Measurements from ENCODE around the gene CDK2AP2. TPM values are rescaled to one million over a fixed set of nuclear protein-coding genes. Genes with fewer than 3 reads are reported as not detected.

Gene CDK2AP2
- total and polyA plus RNA-seq, 10 of the 15 experiments (the other 5 are each of a cell fraction or from before 2014, with no cell fraction given): 8.0 to 177 (median 40.9) TPM

- TF ChIP-seq NR2F1 (conservative IDR thresholded peaks at IDR 0.05) (peak; percentile 61), LARP7 (IDR thresholded peaks at IDR 0.05) (0 out of 2 replicates have a peak, but pooled peaks have one; percentile 21), POU2F2 (IDR thresholded peaks at IDR 0.05; ENCODE audit: borderline replicate concordance, low read depth, low read length) (peak; percentile 48; the same call in 1 of the 3 replicates)
Measured at GRCh38 chr11:67485873-67486361, 22.0 kb downstream of the CDK2AP2 start (continued).

DNA sequence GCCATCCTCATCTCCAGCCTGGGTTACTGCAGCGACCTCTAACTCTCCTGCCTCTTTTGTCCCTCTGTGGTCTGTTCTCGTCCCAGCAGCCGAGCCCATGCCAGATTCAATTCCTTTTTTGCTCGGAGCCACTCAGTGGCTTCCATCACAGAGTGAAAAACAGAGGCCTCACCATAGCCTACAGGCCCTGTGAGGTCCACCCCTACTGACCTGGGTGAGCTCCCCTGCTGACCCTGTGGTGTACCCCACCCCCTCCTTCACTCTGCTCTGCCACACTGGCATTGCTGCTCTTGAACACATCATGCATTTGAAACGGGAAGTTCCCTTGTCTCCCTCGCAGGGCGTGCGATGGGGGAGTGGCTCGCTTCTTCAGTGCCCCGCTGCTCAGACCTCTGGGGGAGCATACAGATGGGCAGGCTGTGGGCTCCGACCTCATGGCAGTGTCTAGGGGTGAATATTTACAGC lies 23.1 kb downstream of the CDK2AP2 start:
- no peaks in the 10 kb centered on the region for H4K20me1 ChIP-seq (ENCODE audit: control insufficient read depth, insufficient read depth)
- DNase-seq (ENCODE audit: low read depth, low spot score) (peak; percentile 76), ATAC-seq (peak; percentile 47), FAIRE-seq (no peak)
- peak overlapping the region; percentile 70 for H3K27ac ChIP-seq (ENCODE audit: control insufficient read depth, insufficient read depth)
- H3K36me3 ChIP-seq (ENCODE audit: control insufficient read depth in 2 of 2, insufficient read depth in 2 of 2, low read length in 1 of 2): peaks cover 0 to 11% of the 10 kb centered on the region in 2 experiments; a peak in 3 of 4 replicates
- no peaks in the 10 kb centered on the region for H3K27me3 ChIP-seq (replicated peaks in 1 of 2; ENCODE audit: control insufficient read depth in 2 of 2, insufficient read depth in 2 of 2, low read length in 1 of 2)
- peak overlapping the region; percentile 80 for H3K4me2 ChIP-seq (ENCODE audit: control insufficient read depth, insufficient read depth)
- peak overlapping the region; percentile 49 for H2AFZ ChIP-seq (ENCODE audit: control insufficient read depth, low read depth, low read length)
- ChIA-PET RAD21 (ENCODE audit: unreplicated experiment) (interaction anchor here (0.6 to 6.9 kb wide), 9 partner anchors 8 to 131 kb away, joined by 3 to 95 read pairs (median 5); partner anchors contain the start of genes PITPNM1, POLD4, PPP1CA and PTPRCAP), SMC1A (ENCODE audit: uncharacterized antibody, unreplicated experiment) (interaction anchor here (1.0 to 6.2 kb wide), 9 partner anchors 17 to 132 kb away, joined by 3 to 43 read pairs (median 5); partner anchors contain the start of genes PITPNM1, POLD4, PPP1CA and PTPRCAP), CTCF (interaction anchor here (0.6 to 6.7 kb wide), 6 partner anchors 17 to 458 kb away, joined by 3 to 37 read pairs (median 7); partner anchors contain the start of genes PITPNM1, PPP1CA, PTPRCAP and TBC1D10C), POLR2A (interaction anchor here (0.5 to 6.8 kb wide), 20 partner anchors 13 to 441 kb away, joined by 3 to 112 read pairs (median 4); partner anchors contain the start of genes PITPNM1, POLD4, PPP1CA and PTPRCAP)
- WGBS (ENCODE audit: insufficient coverage, insufficient replicate concordance, low lambda C conversion rate, missing lambda C conversion rate): 0% methylated on average over 11 of the region's 11 CpGs
- H3K4me1 ChIP-seq (ENCODE audit: control insufficient read depth, insufficient read depth, low read length): peaks cover 44% of the 10 kb centered on the region
- peak overlapping the region; percentile 67 for H3K4me3 ChIP-seq
- in situ Hi-C loops (cut with MboI) (no loop called here), intact Hi-C loops (cut with micrococcal nuclease; ENCODE audit: unreplicated experiment) (loop anchor here (2.0 to 10.0 kb wide), 2 partner anchors 48 to 220 kb away; partner anchors contain the start of genes GRK2 and PTPRCAP)
- H3K9ac ChIP-seq (ENCODE audit: control insufficient read depth, insufficient read depth, low read length): peak overlapping the region; percentile 76
- H3K79me2 ChIP-seq (ENCODE audit: control insufficient read depth, insufficient read depth, low read length): peaks cover 33% of the 10 kb centered on the region
- no peaks in the 10 kb centered on the region for H3K9me3 ChIP-seq (replicated peaks; ENCODE audit: control insufficient read depth, insufficient read depth, low read length)
- BruUV-seq (replicated peaks): no TSS peak
- peak; percentile 39; the same call in 1 of the 2 replicates for TF ChIP-seq PKNOX1 (IDR thresholded peaks at IDR 0.05)
- peak; percentile 81 for TF ChIP-seq CHD2 (IDR thresholded peaks at IDR 0.05; ENCODE audit: borderline replicate concordance, low read depth, low read length)
- TF ChIP-seq, protein P1, sequence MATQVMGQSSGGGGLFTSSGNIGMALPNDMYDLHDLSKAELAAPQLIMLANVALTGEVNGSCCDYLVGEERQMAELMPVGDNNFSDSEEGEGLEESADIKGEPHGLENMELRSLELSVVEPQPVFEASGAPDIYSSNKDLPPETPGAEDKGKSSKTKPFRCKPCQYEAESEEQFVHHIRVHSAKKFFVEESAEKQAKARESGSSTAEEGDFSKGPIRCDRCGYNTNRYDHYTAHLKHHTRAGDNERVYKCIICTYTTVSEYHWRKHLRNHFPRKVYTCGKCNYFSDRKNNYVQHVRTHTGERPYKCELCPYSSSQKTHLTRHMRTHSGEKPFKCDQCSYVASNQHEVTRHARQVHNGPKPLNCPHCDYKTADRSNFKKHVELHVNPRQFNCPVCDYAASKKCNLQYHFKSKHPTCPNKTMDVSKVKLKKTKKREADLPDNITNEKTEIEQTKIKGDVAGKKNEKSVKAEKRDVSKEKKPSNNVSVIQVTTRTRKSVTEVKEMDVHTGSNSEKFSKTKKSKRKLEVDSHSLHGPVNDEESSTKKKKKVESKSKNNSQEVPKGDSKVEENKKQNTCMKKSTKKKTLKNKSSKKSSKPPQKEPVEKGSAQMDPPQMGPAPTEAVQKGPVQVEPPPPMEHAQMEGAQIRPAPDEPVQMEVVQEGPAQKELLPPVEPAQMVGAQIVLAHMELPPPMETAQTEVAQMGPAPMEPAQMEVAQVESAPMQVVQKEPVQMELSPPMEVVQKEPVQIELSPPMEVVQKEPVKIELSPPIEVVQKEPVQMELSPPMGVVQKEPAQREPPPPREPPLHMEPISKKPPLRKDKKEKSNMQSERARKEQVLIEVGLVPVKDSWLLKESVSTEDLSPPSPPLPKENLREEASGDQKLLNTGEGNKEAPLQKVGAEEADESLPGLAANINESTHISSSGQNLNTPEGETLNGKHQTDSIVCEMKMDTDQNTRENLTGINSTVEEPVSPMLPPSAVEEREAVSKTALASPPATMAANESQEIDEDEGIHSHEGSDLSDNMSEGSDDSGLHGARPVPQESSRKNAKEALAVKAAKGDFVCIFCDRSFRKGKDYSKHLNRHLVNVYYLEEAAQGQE (IDR thresholded peaks at IDR 0.05; ENCODE audit: low read depth, low read length): no peak
- TF ChIP-seq, protein P2, sequence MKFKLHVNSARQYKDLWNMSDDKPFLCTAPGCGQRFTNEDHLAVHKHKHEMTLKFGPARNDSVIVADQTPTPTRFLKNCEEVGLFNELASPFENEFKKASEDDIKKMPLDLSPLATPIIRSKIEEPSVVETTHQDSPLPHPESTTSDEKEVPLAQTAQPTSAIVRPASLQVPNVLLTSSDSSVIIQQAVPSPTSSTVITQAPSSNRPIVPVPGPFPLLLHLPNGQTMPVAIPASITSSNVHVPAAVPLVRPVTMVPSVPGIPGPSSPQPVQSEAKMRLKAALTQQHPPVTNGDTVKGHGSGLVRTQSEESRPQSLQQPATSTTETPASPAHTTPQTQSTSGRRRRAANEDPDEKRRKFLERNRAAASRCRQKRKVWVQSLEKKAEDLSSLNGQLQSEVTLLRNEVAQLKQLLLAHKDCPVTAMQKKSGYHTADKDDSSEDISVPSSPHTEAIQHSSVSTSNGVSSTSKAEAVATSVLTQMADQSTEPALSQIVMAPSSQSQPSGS (IDR thresholded peaks at IDR 0.05; ENCODE audit: low read length): no peak
- TF ChIP-seq RB1 (IDR thresholded peaks at IDR 0.05; ENCODE audit: borderline replicate concordance): 0 out of 2 replicates have a peak, but pooled peaks have one; percentile 37
- no peak for TF ChIP-seq SREBF1 (IDR thresholded peaks at IDR 0.05; ENCODE audit: low read length)
- TF ChIP-seq POLR2AphosphoS5 (IDR thresholded peaks at IDR 0.05; ENCODE audit: low read length): peak; percentile 68; the same call in 1 of the 2 replicates
- TF ChIP-seq GATAD2B (conservative IDR thresholded peaks at IDR 0.05; ENCODE audit: low read depth): peak; percentile 63; the same call in 1 of the 2 replicates
- no peak for TF ChIP-seq KDM1A (IDR thresholded peaks at IDR 0.05; ENCODE audit: borderline replicate concordance)

Data from GM12878 (cell line).